OCI-LY1 (cell line): Measurements from ENCODE around the gene LRRC14B.

ENCODE experiments used
- EZH2 ChIP-seq: fragments of 200-600 bp; sonication (generic), shearing (Covaris generic); IDR thresholded peaks from 2 replicates; pipeline ENCODE4 v1.8.0; 2017; ENCODE audit warnings: borderline replicate concordance, mixed run types, mild to moderate bottlenecking, antibody characterized with exemption, low read length, moderate library complexity, mixed read lengths
- TF ChIP-seq, protein P1 (sequence below): fragments of 200-600 bp; sonication (generic), shearing (Covaris generic); IDR thresholded peaks from 2 replicates; pipeline ENCODE4 v1.5.1; 2017; ENCODE audit warnings: mild to moderate bottlenecking, antibody characterized with exemption, low read length, moderate library complexity, mixed read lengths

DNA sequence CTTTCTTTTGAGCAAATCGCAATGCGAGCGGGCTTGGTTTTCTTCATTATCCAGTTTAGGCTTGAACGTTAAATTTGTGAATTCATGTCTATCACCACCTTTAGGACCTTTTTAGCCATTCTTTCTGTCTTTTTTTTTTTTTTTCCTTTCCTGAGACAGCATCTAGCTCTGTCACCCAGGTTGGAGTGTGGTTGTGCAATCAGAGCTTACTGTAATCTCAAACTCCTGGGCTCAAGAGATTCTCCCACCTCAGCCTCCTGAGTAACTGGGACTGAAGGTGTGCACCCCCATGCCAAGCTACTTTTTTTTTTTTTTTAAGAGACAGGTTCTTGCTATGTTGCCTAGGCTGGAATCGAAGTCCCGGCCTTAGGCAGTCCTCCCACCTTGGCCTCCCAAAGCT, 39.2 kb upstream of the LRRC14B start:
- no peak for TF ChIP-seq EZH2
- TF ChIP-seq, protein P1, sequence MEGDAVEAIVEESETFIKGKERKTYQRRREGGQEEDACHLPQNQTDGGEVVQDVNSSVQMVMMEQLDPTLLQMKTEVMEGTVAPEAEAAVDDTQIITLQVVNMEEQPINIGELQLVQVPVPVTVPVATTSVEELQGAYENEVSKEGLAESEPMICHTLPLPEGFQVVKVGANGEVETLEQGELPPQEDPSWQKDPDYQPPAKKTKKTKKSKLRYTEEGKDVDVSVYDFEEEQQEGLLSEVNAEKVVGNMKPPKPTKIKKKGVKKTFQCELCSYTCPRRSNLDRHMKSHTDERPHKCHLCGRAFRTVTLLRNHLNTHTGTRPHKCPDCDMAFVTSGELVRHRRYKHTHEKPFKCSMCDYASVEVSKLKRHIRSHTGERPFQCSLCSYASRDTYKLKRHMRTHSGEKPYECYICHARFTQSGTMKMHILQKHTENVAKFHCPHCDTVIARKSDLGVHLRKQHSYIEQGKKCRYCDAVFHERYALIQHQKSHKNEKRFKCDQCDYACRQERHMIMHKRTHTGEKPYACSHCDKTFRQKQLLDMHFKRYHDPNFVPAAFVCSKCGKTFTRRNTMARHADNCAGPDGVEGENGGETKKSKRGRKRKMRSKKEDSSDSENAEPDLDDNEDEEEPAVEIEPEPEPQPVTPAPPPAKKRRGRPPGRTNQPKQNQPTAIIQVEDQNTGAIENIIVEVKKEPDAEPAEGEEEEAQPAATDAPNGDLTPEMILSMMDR: no peak
